ENCODE data around the gene ZNF865. TPM values are rescaled to one million over a fixed set of nuclear protein-coding genes. Genes with fewer than 3 reads are reported as not detected.
"Not testable (repeated sequence)": the region's sequence is repeated elsewhere in the genome, so short reads cannot be mapped to it uniquely, and the experiment has no call there.

Gene ZNF865
- 10 to 100 TPM; 10.8 to 11.2 TPM for total RNA-seq

- H3K27me3 Mint-ChIP-seq (ENCODE audit: low read depth): no peaks in the 10 kb centered on the region
- peaks cover 58% of the 10 kb centered on the region for H3K4me1 Mint-ChIP-seq (ENCODE audit: low read depth)
- peak; percentile 89 for DNase-seq
- CTCF ChIA-PET: interaction anchor here (0.5 to 3.0 kb wide), 18 partner anchors 12 to 187 kb away, joined by 3 to 41 read pairs (median 4); partner anchors contain the start of genes NAT14, ZNF579 and ZNF784
- peak within 1 kb of the TSS; percentile 96 for H3K27ac Mint-ChIP-seq
- H3K4me3 Mint-ChIP-seq: peak within 1 kb of the TSS; percentile 89
- no peaks in the 10 kb centered on the region for H3K9me3 Mint-ChIP-seq
- intact Hi-C loops (cut with micrococcal nuclease): loop anchor here (1.0 to 10.0 kb wide), 9 partner anchors 18 to 489 kb away; partner anchors contain the start of genes ISOC2, PPP1R12C, TNNT1 and U2AF2
- H3K36me3 Mint-ChIP-seq (ENCODE audit: low read depth): peaks cover 21% of the 10 kb centered on the region
Observed at GRCh38 chr19:55605637-55606470, at the start of gene ZNF865. ZNF865 (plus strand) TSS chr19:55605647; CDS start chr19:55613619, 7,972 bp downstream.

DNA sequence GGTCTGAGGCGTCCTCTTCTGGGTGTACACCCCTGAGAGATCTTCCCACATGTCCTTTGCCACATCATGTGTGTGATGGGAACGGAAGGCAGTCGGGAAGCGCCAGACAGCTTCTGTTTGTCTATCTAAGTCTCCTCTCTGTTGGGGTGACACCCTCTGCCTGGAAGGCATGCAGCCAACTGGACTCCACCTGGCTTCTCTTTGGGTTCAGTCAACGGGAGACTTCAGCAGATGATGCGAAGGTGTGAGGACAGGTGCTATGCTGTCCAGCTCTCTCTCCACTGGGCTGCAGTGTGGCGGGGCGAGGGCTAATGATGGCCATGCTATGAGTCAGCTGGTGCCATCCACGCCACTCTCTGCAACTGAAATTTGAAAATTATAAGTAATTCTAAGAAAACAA lies 45.8 kb upstream of the ZNF865 start:
- Mint-ChIP-seq H3K9me3 (peaks cover 3% of the 10 kb centered on the region), H3K4me3 (no peak overlapping the region), H3K36me3 (ENCODE audit: low read depth) (no peaks in the 10 kb centered on the region), H3K4me1 (ENCODE audit: low read depth) (no peaks in the 10 kb centered on the region), H3K27me3 (ENCODE audit: low read depth) (peaks cover 3% of the 10 kb centered on the region), H3K27ac (no peak overlapping the region)
- intact Hi-C loops (cut with micrococcal nuclease): no loop called here
- CTCF ChIA-PET: interaction anchor here (0.8 kb wide), 1 partner anchor 56 kb away, joined by 3 read pairs; no protein-coding TSS in a partner anchor
- no peak for DNase-seq

GRCh38 chr19:55563261-55563690 lies 42.2 kb upstream of the ZNF865 start:
- Mint-ChIP-seq H3K36me3 (ENCODE audit: low read depth) (no peaks in the 10 kb centered on the region), H3K4me1 (ENCODE audit: low read depth) (no peaks in the 10 kb centered on the region), H3K27me3 (ENCODE audit: low read depth) (peaks cover 6% of the 10 kb centered on the region), H3K4me3 (no peak overlapping the region), H3K9me3 (peaks cover 3% of the 10 kb centered on the region), H3K27ac (no peak overlapping the region)
- intact Hi-C loops (cut with micrococcal nuclease): no loop called here
- CTCF ChIA-PET: no interaction called here
- no peak for DNase-seq

DNA sequence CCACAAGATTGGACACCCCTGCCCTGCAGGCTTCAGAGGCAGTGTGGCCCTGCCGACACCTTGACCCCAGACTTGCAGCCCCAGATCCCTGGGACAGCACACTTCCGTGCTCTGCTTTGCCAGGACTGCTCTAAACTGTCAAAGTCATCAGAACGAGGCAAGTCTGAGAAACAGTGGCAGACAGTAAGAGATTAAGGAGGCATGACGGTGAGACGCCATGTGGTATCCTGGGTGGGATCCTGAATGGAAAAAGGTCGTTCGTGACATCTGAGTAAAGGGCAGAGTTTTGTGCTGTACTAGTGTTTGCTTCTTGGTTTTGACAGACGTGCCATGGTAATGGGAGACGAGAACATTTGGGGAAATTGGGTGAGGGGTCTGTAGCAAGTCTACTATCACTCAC lies 38.6 kb upstream of the ZNF865 start:
- Mint-ChIP-seq H3K4me3 (no peak overlapping the region), H3K36me3 (ENCODE audit: low read depth) (no peaks in the 10 kb centered on the region), H3K4me1 (ENCODE audit: low read depth) (no peaks in the 10 kb centered on the region), H3K27ac (no peak overlapping the region), H3K27me3 (ENCODE audit: low read depth) (peaks cover 3% of the 10 kb centered on the region), H3K9me3 (no peaks in the 10 kb centered on the region)
- CTCF ChIA-PET: no interaction called here
- intact Hi-C loops (cut with micrococcal nuclease): no loop called here
- DNase-seq: no peak

- CTCF ChIA-PET: no interaction called here
- intact Hi-C loops (cut with micrococcal nuclease): no loop called here
- Mint-ChIP-seq H3K4me3 (no peak overlapping the region), H3K27ac (no peak overlapping the region), H3K36me3 (ENCODE audit: low read depth) (no peaks in the 10 kb centered on the region), H3K4me1 (ENCODE audit: low read depth) (no peaks in the 10 kb centered on the region), H3K9me3 (no peaks in the 10 kb centered on the region), H3K27me3 (ENCODE audit: low read depth) (peaks cover 3% of the 10 kb centered on the region)
- DNase-seq: no peak
Observed at GRCh38 chr19:55567708-55568328, 37.6 kb upstream of the ZNF865 start.

DNA sequence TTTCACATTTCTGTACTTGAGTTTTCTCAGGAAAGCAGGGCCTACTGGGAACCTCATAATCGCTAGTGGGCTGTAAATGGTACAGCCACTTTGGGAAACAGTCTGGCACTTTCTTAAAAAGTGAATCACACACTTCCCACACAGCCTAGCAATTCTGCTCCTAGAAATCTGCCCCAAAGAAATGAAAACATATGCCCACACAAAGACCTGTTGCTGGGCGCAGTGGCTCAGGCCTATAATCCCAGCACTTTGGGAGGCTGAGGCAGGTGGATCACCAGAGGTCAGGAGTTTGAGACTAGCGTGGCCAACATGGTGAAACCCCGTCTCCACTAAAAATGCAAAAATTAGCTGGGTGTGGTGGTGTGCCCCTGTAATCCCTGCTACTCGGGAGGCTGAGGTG lies 36.0 kb upstream of the ZNF865 start:
- H3K27ac Mint-ChIP-seq; H3K36me3 Mint-ChIP-seq (ENCODE audit: low read depth); DNase-seq; H3K4me3 Mint-ChIP-seq; H3K4me1 Mint-ChIP-seq (ENCODE audit: low read depth); intact Hi-C loops (cut with micrococcal nuclease); H3K27me3 Mint-ChIP-seq (ENCODE audit: low read depth); H3K9me3 Mint-ChIP-seq: not testable (repeated sequence)
- CTCF ChIA-PET: interaction anchor here (0.7 kb wide), 1 partner anchor 717 kb away, joined by 3 read pairs; no protein-coding TSS in a partner anchor

DNA sequence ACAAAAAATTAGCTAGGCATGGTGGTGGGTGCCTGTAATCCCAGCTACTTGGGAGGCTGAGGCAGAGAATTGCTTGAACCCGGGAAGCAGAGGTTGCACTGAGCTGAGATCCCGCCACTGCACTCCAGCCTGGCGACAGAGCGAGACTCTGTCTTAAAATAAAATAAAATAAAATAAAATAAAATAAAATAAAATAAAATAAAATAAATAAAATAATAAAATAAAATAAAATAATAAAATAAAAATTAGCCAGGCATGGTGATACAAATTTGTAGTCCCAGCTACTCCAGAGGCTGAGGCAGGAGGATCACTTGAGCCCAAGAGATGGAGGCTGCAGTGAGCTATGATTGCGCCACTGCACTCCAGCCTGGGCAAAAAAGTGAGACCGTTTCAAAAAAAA lies 31.5 kb upstream of the ZNF865 start:
- H3K4me3 Mint-ChIP-seq; H3K27ac Mint-ChIP-seq; H3K27me3 Mint-ChIP-seq (ENCODE audit: low read depth); DNase-seq; intact Hi-C loops (cut with micrococcal nuclease); H3K4me1 Mint-ChIP-seq (ENCODE audit: low read depth); H3K9me3 Mint-ChIP-seq: not testable (repeated sequence)
- CTCF ChIA-PET: interaction anchor here (1.1 kb wide), 1 partner anchor 59 kb away, joined by 3 read pairs; no protein-coding TSS in a partner anchor
- H3K36me3 Mint-ChIP-seq (ENCODE audit: low read depth): peaks cover 12% of the 10 kb centered on the region

DNA sequence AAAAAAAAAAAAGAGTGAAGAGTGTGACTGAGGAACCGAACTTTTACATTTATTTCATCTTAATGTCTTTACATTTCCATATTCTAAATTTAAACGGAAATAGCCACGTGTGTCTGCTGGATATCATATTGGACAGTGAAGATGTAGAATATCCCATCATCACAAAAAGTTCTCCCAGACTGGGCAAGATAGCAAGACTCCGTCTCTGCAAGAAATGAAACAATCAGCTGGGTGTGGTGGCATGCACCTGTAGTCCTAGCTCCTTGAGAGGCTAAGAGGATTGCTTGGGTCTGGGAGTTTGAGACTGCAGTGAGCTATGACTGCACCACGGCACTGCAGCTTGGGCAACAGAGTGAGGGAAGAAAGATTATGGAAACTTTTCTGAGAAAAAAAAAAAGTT lies 28.7 kb upstream of the ZNF865 start:
- Mint-ChIP-seq H3K27me3 (ENCODE audit: low read depth) (no peaks in the 10 kb centered on the region), H3K4me3 (no peak overlapping the region), H3K4me1 (ENCODE audit: low read depth) (peaks cover 16% of the 10 kb centered on the region), H3K36me3 (ENCODE audit: low read depth) (peaks cover 18% of the 10 kb centered on the region), H3K9me3 (peaks cover 2% of the 10 kb centered on the region), H3K27ac (no peak overlapping the region)
- intact Hi-C loops (cut with micrococcal nuclease): no loop called here
- CTCF ChIA-PET: no interaction called here
- no peak for DNase-seq

DNA sequence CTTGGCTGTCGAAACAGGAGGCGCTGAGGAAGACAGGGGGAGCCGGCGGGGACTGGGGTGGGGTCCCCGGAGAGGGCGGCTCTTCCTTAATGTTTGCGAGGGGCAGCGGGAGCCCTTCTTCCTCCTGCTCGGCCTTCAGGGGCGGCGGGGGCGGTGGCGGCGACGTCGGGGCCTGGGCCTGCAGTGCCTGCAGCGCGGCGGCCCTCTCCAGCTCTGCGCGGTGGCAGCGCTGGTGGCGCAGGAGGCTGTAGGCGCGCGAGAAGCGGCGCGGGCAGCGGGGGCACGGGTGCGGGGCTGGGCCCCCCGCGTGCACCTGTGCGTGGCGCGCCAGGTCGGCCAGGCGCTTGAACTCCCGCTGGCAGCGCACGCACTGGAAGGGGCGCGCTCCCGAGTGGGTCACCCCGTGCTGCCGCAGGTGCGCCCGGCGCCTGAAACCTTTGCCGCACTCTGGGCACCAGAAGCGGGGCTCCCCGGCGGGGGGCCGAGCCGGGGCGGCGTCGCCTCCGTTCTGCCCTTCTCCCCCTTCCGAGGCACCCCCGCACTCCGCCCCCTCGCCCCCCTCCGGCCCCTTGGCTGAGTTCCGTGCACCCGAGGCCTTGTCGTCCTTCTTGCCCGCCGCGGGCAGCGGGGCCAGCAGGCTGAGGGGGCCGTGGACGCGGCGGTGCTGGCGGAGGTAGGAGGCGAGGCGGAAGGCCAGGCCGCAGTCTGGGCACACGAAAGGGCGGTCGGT lies 27.3 kb upstream of the ZNF865 start:
- Mint-ChIP-seq H3K4me1 (ENCODE audit: low read depth) (peaks cover 22% of the 10 kb centered on the region), H3K27ac (no peak overlapping the region), H3K27me3 (ENCODE audit: low read depth) (no peaks in the 10 kb centered on the region), H3K4me3 (no peak overlapping the region), H3K9me3 (peaks cover 2% of the 10 kb centered on the region), H3K36me3 (ENCODE audit: low read depth) (peaks cover 18% of the 10 kb centered on the region)
- intact Hi-C loops (cut with micrococcal nuclease): no loop called here
- DNase-seq: no peak
- CTCF ChIA-PET: no interaction called here

DNA sequence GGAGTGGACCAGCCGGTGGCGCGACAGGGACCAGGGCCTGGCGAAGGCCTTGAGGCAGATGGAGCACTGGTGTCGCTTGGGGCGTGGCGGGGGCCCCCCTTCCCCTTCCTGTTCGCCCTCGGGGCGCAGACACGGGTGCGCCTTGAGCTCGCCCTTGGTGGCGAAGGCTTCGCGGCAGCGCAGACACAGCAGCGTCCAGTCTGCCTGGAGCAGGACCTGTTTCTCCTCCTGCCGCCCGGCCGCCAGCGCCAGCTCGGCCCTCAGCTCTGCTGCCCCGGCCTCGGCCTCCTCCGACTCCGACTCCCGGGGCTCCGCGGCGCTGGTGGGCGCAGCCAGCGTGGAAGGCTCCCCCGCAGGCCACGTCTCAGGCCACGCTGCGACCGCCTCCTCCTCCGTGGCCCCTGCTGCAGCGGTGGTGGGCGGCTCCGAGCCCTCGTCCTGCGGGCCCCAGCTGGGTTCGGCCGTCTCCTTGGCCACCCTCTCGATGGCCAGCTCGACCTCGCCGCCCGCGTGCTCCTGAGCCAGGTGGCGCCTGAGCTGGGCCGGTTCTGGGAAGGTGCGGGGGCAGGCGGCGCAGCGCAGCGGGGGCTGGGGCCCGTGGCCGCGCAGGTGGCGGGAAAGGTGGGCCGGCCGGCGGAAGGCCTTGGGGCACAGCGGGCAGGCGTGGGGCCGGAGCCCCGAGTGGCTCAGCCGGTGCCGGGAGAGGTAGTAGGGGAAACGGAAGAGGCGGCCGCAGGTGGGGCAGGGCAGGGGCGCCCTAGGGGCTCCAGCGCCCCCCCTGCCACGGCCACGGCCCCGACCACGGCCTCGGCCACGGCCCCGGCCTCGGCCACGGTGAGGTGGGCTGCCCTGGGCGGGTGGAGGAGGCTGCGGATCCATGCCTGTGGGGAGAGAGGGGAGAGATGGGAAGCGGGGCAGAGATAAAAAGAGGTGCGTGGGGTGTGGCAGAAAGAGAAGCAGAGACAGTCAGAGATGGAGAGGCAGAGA lies 26.4 kb upstream of the ZNF865 start:
- peaks cover 2% of the 10 kb centered on the region for H3K9me3 Mint-ChIP-seq
- H3K27ac Mint-ChIP-seq: peak overlapping the region; percentile 72
- H3K4me1 Mint-ChIP-seq (ENCODE audit: low read depth): peaks cover 22% of the 10 kb centered on the region
- H3K4me3 Mint-ChIP-seq: peak overlapping the region; percentile 76
- intact Hi-C loops (cut with micrococcal nuclease): no loop called here
- peaks cover 18% of the 10 kb centered on the region for H3K36me3 Mint-ChIP-seq (ENCODE audit: low read depth)
- DNase-seq: no peak
- CTCF ChIA-PET: no interaction called here
- no peaks in the 10 kb centered on the region for H3K27me3 Mint-ChIP-seq (ENCODE audit: low read depth)

- H3K27me3 Mint-ChIP-seq (ENCODE audit: low read depth): no peaks in the 10 kb centered on the region
- H3K36me3 Mint-ChIP-seq (ENCODE audit: low read depth): peaks cover 18% of the 10 kb centered on the region
- H3K4me1 Mint-ChIP-seq (ENCODE audit: low read depth): peaks cover 22% of the 10 kb centered on the region
- CTCF ChIA-PET: interaction anchor here (2.7 kb wide), 1 partner anchor 26 kb away, joined by 12 read pairs; the partner anchor contains the start of gene ZNF865
- DNase-seq: no peak
- intact Hi-C loops (cut with micrococcal nuclease): loop anchor here (1.0 to 2.0 kb wide), 2 partner anchors 19 to 63 kb away; partner anchors contain the start of gene FIZ1
- H3K9me3 Mint-ChIP-seq: peaks cover 2% of the 10 kb centered on the region
- H3K4me3 Mint-ChIP-seq: peak overlapping the region; percentile 76
- peak overlapping the region; percentile 72 for H3K27ac Mint-ChIP-seq
Observed at GRCh38 chr19:55579766-55580621, 25.5 kb upstream of the ZNF865 start.
